GM19395 (cell line): ENCODE data around the gene LDAH.
A peak's percentile ranks its signal among the peaks of the same experiment; 100 is the strongest.
"Not testable (repeated sequence)": the region's sequence is repeated elsewhere in the genome, so short reads cannot be mapped to it uniquely, and the experiment has no call there.

Source experiments
- ATAC-seq: cut with Tn5 transposase; IDR thresholded peaks from one replicate; pipeline ENCODE4 v1.9.1; 2021; ENCODE audit warnings: mild to moderate bottlenecking, moderate library complexity; ENCODE audit not compliant: unreplicated experiment

LDAH gene

GRCh38 chr2:20724500-20725053, 98.3 kb downstream of the LDAH start:
- ATAC-seq: no peak

DNA sequence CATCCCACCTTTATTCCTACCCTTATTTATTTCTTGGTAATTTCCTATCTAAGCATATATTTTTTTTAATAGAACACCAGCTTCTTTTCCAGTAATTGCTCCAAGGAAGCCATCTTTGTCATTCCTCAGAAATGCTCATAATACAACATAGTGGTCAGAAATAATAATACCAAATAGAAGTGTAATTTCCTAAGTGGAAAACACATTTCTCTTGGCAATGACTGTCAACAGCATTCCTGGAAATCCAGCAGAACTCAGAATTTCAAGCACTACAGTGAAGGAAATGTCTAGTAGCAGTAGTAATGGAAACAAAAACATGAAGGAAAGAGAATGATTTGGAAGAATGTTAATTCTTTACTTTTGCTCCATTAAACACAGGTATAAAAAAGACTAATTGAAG, 99.4 kb downstream of the LDAH start:
- ATAC-seq: no peak

DNA sequence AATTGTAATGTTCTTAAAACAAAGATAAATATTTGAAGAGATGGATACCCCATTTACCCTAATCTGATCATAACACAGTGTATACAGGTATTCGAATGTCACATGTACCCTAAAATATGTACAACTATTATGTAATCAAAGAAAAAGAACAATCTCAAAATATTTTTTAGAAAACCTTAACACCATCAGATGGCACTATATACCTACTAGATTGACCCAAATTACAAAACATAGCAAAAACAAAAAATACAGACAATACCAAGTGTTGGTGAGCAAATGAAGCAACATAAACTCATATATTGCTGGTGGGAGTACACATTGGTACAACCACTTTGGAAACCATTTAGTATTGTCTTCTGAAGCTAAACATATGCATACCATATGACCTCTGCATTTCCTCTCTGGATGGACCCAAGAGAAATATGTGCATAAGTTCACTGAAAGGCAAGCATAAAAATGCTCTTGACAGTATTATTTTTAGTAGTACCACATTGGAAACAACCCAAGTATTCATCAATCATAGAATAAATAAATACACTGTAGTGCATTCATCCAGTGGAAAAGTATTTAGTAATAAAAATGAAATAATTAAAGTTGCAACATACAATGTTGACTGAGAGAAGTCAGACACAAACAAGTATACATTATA, 100.2 kb downstream of the LDAH start:
- ATAC-seq: no peak

DNA sequence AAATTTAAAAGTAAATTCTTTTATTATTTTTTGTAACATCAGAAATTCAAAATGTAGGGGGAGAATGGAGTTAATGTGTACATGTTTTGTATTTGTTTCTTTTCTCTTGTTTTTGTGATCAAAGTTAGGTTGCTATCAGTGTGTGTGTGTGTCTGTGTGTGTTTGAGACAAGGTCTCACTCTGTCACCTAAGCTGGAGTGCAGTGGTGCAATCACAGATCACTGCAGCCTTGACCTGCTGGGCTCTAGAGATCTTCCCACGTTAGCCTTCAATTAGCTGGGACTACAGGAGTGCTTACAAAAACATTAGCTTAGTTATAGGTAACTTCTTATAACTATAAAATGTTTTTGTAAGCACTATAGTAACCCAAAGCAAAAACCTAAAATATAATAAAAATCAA, 105.3 kb downstream of the LDAH start:
- no peak for ATAC-seq

- ATAC-seq: not testable (repeated sequence)
These were observed 106.7 kb downstream of the LDAH start for GRCh38 chr2:20716164-20716563.

DNA sequence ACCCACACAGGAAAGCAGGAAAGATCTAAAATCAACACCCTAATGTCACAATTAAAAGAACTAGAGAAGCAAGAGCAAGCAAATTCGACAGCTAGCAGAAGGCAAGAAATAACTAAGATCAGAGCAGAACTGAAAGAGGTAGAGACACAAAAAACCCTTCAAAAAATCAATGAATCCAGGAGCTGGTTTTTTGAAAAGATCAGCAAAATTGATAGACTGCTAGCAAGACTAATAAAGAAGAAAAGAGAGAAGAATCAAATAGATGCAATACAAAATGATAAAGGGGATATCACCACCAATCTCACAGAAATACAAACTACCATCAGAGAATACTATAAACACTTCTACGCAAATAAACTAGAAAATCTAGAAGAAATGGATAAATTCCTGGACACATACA, 108.5 kb downstream of the LDAH start:
- not testable (repeated sequence) for ATAC-seq

DNA sequence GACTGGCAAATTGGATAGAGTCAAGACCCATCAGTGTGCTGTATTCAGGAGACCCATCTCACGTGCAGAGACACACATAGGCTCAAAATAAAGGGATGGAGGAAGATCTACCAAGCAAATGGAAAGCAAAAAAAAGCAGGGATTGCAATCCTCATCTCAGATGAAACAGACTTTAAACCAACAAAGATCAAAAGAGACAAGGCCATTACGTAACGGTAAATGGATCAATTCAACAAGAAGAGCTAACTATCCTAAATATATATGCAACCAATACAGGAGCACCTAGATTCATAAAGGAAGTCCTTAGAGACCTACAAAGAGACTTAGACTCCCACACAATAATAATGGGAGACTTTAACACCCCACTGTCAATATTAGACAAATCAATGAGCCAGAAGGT, 109.3 kb downstream of the LDAH start:
- not testable (repeated sequence) for ATAC-seq

GRCh38 chr2:20711641-20712040, 111.3 kb downstream of the LDAH start:
- not testable (repeated sequence) for ATAC-seq

DNA sequence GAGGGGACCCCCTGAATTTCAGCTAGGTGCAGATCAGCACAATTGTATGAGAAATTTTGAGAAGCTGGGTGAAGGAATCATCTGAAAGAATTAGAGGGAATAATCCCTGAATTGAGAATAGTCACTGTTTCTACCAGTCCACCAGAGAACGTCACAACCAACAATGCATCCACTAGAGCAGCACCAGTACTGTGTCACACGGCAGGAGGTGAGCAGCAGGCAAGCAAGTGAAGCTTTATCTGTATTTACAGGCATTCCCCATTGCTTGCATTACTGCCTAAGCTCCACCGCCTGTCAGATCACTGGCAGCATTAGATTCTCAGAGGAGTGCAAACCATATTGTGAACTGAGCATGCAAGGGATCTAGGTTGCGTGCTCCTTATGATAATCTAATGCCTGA, 115.3 kb downstream of the LDAH start:
- no peak for ATAC-seq

DNA sequence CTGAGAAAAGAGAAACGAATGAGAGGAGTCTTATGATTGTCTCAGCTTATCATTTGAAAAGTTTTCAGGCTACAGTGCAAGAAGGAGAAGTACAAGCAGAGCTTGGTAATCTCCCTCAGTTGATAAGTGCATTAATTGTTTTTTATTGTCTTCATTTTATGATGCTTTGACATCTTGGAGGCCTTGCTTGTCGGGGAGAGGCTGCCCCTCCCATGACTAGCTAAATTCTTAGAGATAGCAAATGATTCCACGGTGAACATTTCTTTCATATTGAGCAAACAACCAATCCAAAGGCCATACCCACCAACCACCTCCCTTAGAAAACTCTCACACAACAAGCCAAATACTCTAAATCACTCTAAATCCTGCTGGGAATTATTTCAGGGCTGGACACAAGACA, 116.1 kb downstream of the LDAH start:
- ATAC-seq: no peak

GRCh38 chr2:20706217-20706616, 116.7 kb downstream of the LDAH start:
- no peak for ATAC-seq

- no peak for ATAC-seq
These were observed 118.0 kb downstream of the LDAH start for GRCh38 chr2:20704886-20705285.

GRCh38 chr2:20702563-20702962, 120.3 kb downstream of the LDAH start:
- no peak for ATAC-seq

GRCh38 chr2:20698916-20699613, 123.8 kb downstream of the LDAH start:
- peak; percentile 53 for ATAC-seq

DNA sequence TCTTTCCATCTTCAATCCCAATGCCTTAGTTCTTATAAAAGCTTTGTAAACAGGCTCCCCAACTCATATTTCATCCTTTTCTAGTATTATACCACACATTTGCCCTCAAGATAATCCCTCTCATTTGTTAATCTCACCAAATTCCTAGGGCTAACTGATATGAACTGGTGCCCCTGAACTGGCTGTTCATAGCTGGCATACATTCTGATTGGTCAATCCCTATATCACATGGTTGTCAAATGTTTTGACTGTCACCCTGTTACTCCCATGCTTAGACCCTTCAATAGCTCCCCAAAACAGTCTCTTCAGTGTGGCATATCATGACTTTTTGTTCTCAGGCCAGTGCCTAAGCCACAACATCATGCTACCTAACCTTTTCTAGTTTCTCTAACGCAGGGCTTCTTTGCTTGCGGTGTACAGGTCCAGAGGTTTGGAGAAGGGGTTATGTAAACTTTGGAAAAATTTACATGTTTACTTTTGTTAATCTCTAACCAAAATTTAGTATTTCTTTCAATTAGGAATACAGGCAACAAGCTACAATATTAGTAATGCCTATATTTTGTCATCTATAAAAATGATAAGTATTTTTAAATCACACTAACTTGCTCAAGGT, 125.5 kb downstream of the LDAH start:
- no peak for ATAC-seq

DNA sequence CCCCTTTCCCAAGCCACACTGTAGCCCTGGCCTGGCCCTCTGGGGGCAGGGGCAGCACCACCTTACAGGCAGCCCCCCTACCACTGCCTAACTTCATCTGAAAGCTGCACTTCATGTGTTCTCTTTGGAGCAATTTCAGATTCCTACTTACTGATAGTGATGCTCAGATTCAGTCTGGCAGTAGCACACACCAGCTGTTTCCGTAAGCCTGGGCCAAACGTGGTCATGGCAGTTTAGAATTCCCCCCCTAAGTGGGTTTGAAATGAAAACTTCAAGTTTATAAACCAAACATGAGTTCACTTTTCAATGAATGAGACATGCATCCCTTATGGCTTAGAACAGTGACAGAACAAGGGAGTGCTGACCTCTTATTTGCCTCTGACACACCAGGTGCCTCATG, 126.5 kb downstream of the LDAH start:
- ATAC-seq: no peak

- no peak for ATAC-seq
These were observed 129.6 kb downstream of the LDAH start for GRCh38 chr2:20693317-20693716.

DNA sequence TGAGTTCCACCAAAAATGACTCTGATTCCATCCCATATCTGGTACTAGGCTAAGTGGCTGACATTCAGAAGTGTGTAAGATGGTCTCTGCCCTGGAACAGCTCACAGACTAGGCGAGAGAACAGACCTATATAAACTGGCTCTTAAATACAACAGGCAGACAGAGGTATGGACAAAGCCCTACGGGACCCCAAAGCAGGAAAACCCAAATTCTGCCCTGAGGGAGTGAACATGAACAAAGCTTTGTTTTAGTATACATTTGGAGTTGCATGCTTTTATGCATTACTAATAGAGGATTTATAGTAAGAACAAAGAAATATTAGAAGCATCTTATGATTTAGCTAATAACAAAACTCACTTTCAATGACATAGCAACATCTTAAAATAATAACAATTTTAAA, 130.8 kb downstream of the LDAH start:
- ATAC-seq: no peak

DNA sequence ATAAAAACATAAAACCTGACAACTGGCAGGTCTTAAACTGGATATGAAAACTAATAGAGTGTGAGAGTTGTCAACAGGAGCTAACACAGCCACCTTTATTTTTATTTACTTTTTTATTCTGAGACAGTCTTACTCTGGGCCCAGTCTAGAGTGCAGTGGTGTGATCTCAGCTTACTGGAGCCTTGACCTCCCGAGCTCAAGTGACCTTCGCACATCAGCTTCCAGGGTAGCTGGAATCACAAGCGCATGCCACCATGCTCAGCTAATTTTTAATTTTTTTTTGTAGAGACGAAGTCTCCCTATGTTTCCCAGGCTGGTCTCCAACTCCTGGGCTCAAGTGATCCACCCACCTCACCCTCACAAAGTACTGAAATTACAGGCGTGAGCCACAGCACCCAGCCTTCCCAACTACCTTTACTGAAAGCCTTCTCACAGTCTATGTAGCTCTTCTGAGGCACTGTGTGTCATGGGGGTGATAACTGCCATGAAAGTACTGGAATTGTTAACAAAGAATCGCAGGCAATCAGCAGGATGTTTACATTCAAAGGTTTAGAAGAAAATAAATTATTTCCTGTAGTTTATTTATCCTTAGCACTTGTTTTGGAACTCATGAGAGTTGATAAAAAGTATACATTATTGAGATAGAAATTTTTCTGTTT, 131.7 kb downstream of the LDAH start:
- no peak for ATAC-seq

- no peak for ATAC-seq
These were observed 133.3 kb downstream of the LDAH start for GRCh38 chr2:20689428-20690264.
